GM12878 (cell line): ENCODE results near the gene FAR1. TPM values are rescaled to one million over a fixed set of nuclear protein-coding genes. Genes with fewer than 3 reads are reported as not detected.

Source experiments
- ATAC-seq: fragments of 200-7000 bp; cut with Tn5 transposase; 3 replicates; pipeline ENCODE4 v1.9.1; 2020; ENCODE audit warnings: mild to moderate bottlenecking, moderate library complexity
- BruUV-seq: library from RNA; stranded (reverse); fragments of 400-500 nt; replicated peaks from 2 replicates; lab custom pipeline; 2021; lab: Mats Ljungman, UMichigan
- CTCF ChIA-PET: fragments of 300-600 bp; sonication (Branson Sonifier 250); formaldehyde crosslinking; extraction: SDS; loops from one replicate; lab custom pipeline; 2021; ENCODE audit warnings: inconsistent platforms; lab: Yijun Ruan, JAX
- POLR2A ChIA-PET: fragments of 350-600 bp; formaldehyde crosslinking; extraction: SDS; loops from one replicate; lab custom pipeline; 2021; ENCODE audit warnings: inconsistent platforms; lab: Charles Lee
- RAD21 ChIA-PET: fragments of 300-600 bp; sonication (Branson Sonifier 250); formaldehyde crosslinking; loops from one replicate; lab custom pipeline; 2023; ENCODE audit warnings: antibody characterized with exemption; ENCODE audit not compliant: unreplicated experiment; lab: Charles Lee
- SMC1A ChIA-PET: fragments of 300-600 bp; sonication (Branson Sonifier 250); formaldehyde crosslinking; loops from one replicate; lab custom pipeline; 2023; ENCODE audit not compliant: unreplicated experiment, uncharacterized antibody; lab: Charles Lee
- DNase-seq: peaks from one replicate; pipeline ENCODE4 v3.0.0-alpha.2; 2011; ENCODE audit warnings: low read depth, low spot score
- FAIRE-seq: peaks from 3 replicates; lab custom pipeline; 2011; peaks lifted over from hg19 to GRCh38; lab: Jason Lieb, UNC
- H2AFZ ChIP-seq: 2 replicates; pipeline ENCODE4 v1.6.0; 2011; ENCODE audit warnings: low read depth, low read length, control low read depth; ENCODE audit not compliant: control insufficient read depth
- H3K27ac ChIP-seq: 2 replicates; pipeline ENCODE4 v1.5.1; 2011; ENCODE audit warnings: control low read depth; ENCODE audit not compliant: control insufficient read depth, insufficient read depth
- H3K27me3 ChIP-seq, 2 experiments: replicated peaks in 1 of 2; 2 replicates each; pipeline versions ENCODE4 v1.6.0 to v1.6.1; 2011; ENCODE audit warnings: low read length in 1 of 2; ENCODE audit not compliant: control insufficient read depth in 2 of 2, insufficient read depth in 2 of 2
- H3K36me3 ChIP-seq, 2 experiments: 2 replicates each; pipeline ENCODE4 v1.5.1; 2011; ENCODE audit warnings: low read length in 1 of 2; ENCODE audit not compliant: control insufficient read depth in 2 of 2, insufficient read depth in 2 of 2
- H3K4me1 ChIP-seq: 2 replicates; pipeline ENCODE4 v1.6.1; 2011; ENCODE audit warnings: mild to moderate bottlenecking, low read length, moderate library complexity, mixed read lengths; ENCODE audit not compliant: control insufficient read depth, insufficient read depth
- H3K4me2 ChIP-seq: 2 replicates; pipeline ENCODE4 v1.6.0; 2011; ENCODE audit warnings: control low read depth; ENCODE audit not compliant: control insufficient read depth, insufficient read depth
- H3K4me3 ChIP-seq: fragments of 200-600 bp; sonication (generic); 2 replicates; pipeline ENCODE4 v1.5.1; 2016
- H3K79me2 ChIP-seq: 2 replicates; pipeline ENCODE4 v1.6.0; 2011; ENCODE audit warnings: low read length; ENCODE audit not compliant: control insufficient read depth, insufficient read depth
- H3K9ac ChIP-seq: 2 replicates; pipeline ENCODE4 v1.8.0; 2011; ENCODE audit warnings: low read length, control low read depth, mixed read lengths; ENCODE audit not compliant: control insufficient read depth, insufficient read depth
- H3K9me3 ChIP-seq: replicated peaks from 3 replicates; pipeline ENCODE4 v1.5.1; 2011; ENCODE audit warnings: mild to moderate bottlenecking, low read length; ENCODE audit not compliant: control insufficient read depth, insufficient read depth
- H4K20me1 ChIP-seq: 2 replicates; pipeline ENCODE4 v1.6.0; 2011; ENCODE audit not compliant: control insufficient read depth, insufficient read depth
- BACH1 ChIP-seq: fragments of 450-650 bp; IDR thresholded peaks from 2 replicates; pipeline ENCODE4 v1.6.1; 2017; ENCODE audit warnings: mild to moderate bottlenecking, borderline replicate concordance
- CBX5 ChIP-seq: sonication (generic); IDR thresholded peaks from 2 replicates; pipeline ENCODE4 v1.6.1; 2016; ENCODE audit warnings: low read depth, moderate library complexity, mild to moderate bottlenecking, inconsistent platforms
- DPF2 ChIP-seq: fragments of 450-650 bp; IDR thresholded peaks from 2 replicates; pipeline ENCODE4 v1.6.1; 2017; ENCODE audit warnings: mild to moderate bottlenecking
- E4F1 ChIP-seq: fragments of 450-650 bp; IDR thresholded peaks from 2 replicates; pipeline ENCODE4 v1.6.1; 2018; ENCODE audit warnings: borderline replicate concordance, mild to moderate bottlenecking; ENCODE audit not compliant: partially characterized antibody
- GATAD2B ChIP-seq: fragments of 450-650 bp; conservative IDR thresholded peaks from 2 replicates; pipeline ENCODE4 v1.6.1; 2017; ENCODE audit warnings: low read depth, mild to moderate bottlenecking, moderate library complexity
- HDGF ChIP-seq: fragments of 450-650 bp; IDR thresholded peaks from 2 replicates; pipeline ENCODE4 v1.6.1; 2016; ENCODE audit warnings: antibody characterized with exemption
- JUNB ChIP-seq: IDR thresholded peaks from 2 replicates; pipeline ENCODE4 v1.6.1; 2016; ENCODE audit warnings: antibody characterized with exemption, mild to moderate bottlenecking
- KDM1A ChIP-seq: fragments of 200-600 bp; sonication (generic); IDR thresholded peaks from 2 replicates; pipeline ENCODE4 v1.6.1; 2016; ENCODE audit warnings: borderline replicate concordance
- LARP7 ChIP-seq: fragments of 450-650 bp; IDR thresholded peaks from 2 replicates; pipeline ENCODE4 v1.6.1; 2017; ENCODE audit warnings: mild to moderate bottlenecking
- MTA2 ChIP-seq: fragments of 450-650 bp; IDR thresholded peaks from 2 replicates; pipeline ENCODE4 v1.6.1; 2016; ENCODE audit warnings: low read depth, mild to moderate bottlenecking, moderate library complexity
- MXI1 ChIP-seq: fragments of 150-350 bp; IDR thresholded peaks from 2 replicates; pipeline ENCODE4 v1.6.1; 2011; ENCODE audit warnings: low read depth, mild to moderate bottlenecking, inconsistent platforms, low read length, improper control_type of control experiment
- NKRF ChIP-seq: fragments of 450-650 bp; conservative IDR thresholded peaks from 2 replicates; pipeline ENCODE4 v1.6.1; 2017; ENCODE audit warnings: mild to moderate bottlenecking, moderate library complexity
- NR2C1 ChIP-seq: fragments of 450-650 bp; IDR thresholded peaks from 2 replicates; pipeline ENCODE4 v1.6.1; 2017; ENCODE audit warnings: antibody characterized with exemption, mild to moderate bottlenecking, moderate library complexity
- NRF1 ChIP-seq: conservative IDR thresholded peaks from 2 replicates; pipeline ENCODE4 v1.6.1; 2011; ENCODE audit warnings: mild to moderate bottlenecking, low read depth, low read length, improper control_type of control experiment
- POU2F2 ChIP-seq: IDR thresholded peaks from 3 replicates; pipeline ENCODE4 v1.6.1; 2011; ENCODE audit warnings: low read depth, mild to moderate bottlenecking, low read length, borderline replicate concordance
- RB1 ChIP-seq: fragments of 450-650 bp; formaldehyde crosslinking; IDR thresholded peaks from 2 replicates; pipeline ENCODE4 v1.6.1; 2017; ENCODE audit warnings: mild to moderate bottlenecking, borderline replicate concordance
- RCOR1 ChIP-seq: conservative IDR thresholded peaks from 2 replicates; pipeline ENCODE4 v1.6.1; 2012; ENCODE audit warnings: low read depth, low read length, improper control_type of control experiment
- SMAD5 ChIP-seq: IDR thresholded peaks from 2 replicates; pipeline ENCODE4 v1.6.1; 2016; ENCODE audit warnings: antibody characterized with exemption, low read depth
- SMARCA5 ChIP-seq: fragments of 450-650 bp; IDR thresholded peaks from 2 replicates; pipeline ENCODE4 v1.6.1; 2017; ENCODE audit warnings: mild to moderate bottlenecking
- SREBF1 ChIP-seq: IDR thresholded peaks from 2 replicates; pipeline ENCODE4 v1.6.1; 2012; ENCODE audit warnings: mild to moderate bottlenecking, low read length
- TAF1 ChIP-seq: IDR thresholded peaks from 2 replicates; pipeline ENCODE4 v1.6.1; 2011; ENCODE audit warnings: mild to moderate bottlenecking, low read depth, low read length, borderline replicate concordance
- TBL1XR1 ChIP-seq: IDR thresholded peaks from 2 replicates; pipeline ENCODE4 v1.6.1; 2012; ENCODE audit warnings: low read depth, low read length, improper control_type of control experiment
- ZSCAN29 ChIP-seq: fragments of 450-650 bp; IDR thresholded peaks from 2 replicates; pipeline ENCODE4 v1.6.1; 2017; ENCODE audit warnings: mild to moderate bottlenecking, moderate library complexity
- ZZZ3 ChIP-seq: IDR thresholded peaks from 2 replicates; pipeline ENCODE4 v1.6.1; 2011; ENCODE audit warnings: low read depth; ENCODE audit not compliant: control insufficient read depth, insufficient read length
- WGBS: methylation state at CpG from one replicate; pipeline ENCODE4 v1.1.6; 2016; ENCODE audit warnings: low lambda C conversion rate; ENCODE audit not compliant: insufficient replicate concordance, insufficient coverage; ENCODE audit errors: missing lambda C conversion rate; 5-methylcytosine and 5-hydroxymethylcytosine counted together
- in situ Hi-C: fragments of 300-500 bp; cut with MboI; formaldehyde crosslinking; loops from 9 replicates; pipeline ENCODE4 v1.14.3; 2018; ENCODE audit warnings: mixed read lengths
- intact Hi-C: fragments of 100-400 bp; cut with micrococcal nuclease; formaldehyde crosslinking; loops from one replicate; pipeline ENCODE4 v1.14.2; 2022; ENCODE audit not compliant: unreplicated experiment
- polyA plus RNA-seq, 11 experiments: library from polyadenylated mRNA; depleted of rRNA in 4 of 11; unstranded in 6 of 11; stranded (reverse) in 5 of 11; fragments of >200 nt; fragmentation: Nextera tagmentation in 4 of 11; fragmentation: Illumina TruSeq in 1 of 11; extraction: Ambion mirVana in 4 of 11; extraction: Trizol in 1 of 11; gene quantifications; 1 replicate in 1 of 11; 2 replicates in 10 of 11; pipeline versions ENCODE4 v1.2.1 to v1.2.3, GENCODE V29; 2011 to 2016; ENCODE audit warnings: inconsistent platforms in 2 of 11, missing spikeins in 2 of 11, low read depth in 1 of 11
- total RNA-seq, 4 experiments: library from RNA; depleted of rRNA in 3 of 4; stranded (reverse); fragments of >200 nt in 3 of 4; fragmentation: Illumina TruSeq in 1 of 4; extraction: Trizol in 1 of 4; gene quantifications; 2 replicates each; pipeline versions ENCODE4 v1.2.1 to v1.2.3, GENCODE V29; 2013 to 2021

The FAR1 gene
- total and polyA plus RNA-seq, 10 of the 15 experiments (the other 5 are each of a cell fraction or from before 2014, with no cell fraction given), result 10.1 to 73.9 (median 30.8) TPM

- FAIRE-seq, result no peak
- BruUV-seq, result TSS peak; percentile 62
- TF ChIP-seq LARP7, result no peak
- TF ChIP-seq NRF1, result no peak
- TF ChIP-seq BACH1, result 0 out of 2 replicates have a peak, but pooled peaks have one; percentile 6
- TF ChIP-seq JUNB, result no peak
- no peak for TF ChIP-seq CBX5
- TF ChIP-seq MXI1, result peak; percentile 72
- no peak for TF ChIP-seq TBL1XR1
- no peak for TF ChIP-seq RCOR1
- no peak for TF ChIP-seq KDM1A
- no peak for TF ChIP-seq NR2C1
- no peak for TF ChIP-seq NKRF
- peak; percentile 82 for TF ChIP-seq HDGF
- TF ChIP-seq E4F1, result peak; percentile 26
- TF ChIP-seq POU2F2, result 0 out of 3 replicates have a peak, but pooled peaks have one; percentile 19
- no peak for TF ChIP-seq MTA2
- no peak for TF ChIP-seq SMAD5
- no peak for TF ChIP-seq RB1
- 0 out of 2 replicates have a peak, but pooled peaks have one; percentile 43 for TF ChIP-seq SMARCA5
- no peak for TF ChIP-seq ZSCAN29
- TF ChIP-seq TAF1, result no peak
- TF ChIP-seq DPF2, result no peak
- TF ChIP-seq ZZZ3, result no peak
- no peak for TF ChIP-seq SREBF1
- TF ChIP-seq GATAD2B, result 0 out of 2 replicates have a peak, but pooled peaks have one; percentile 11
Measured at GRCh38 chr11:13668957-13669521, 571 bp downstream of the FAR1 start.

More at GRCh38 chr11:13668957-13669521, 571 bp downstream of the FAR1 start:
- Histone ChIP-seq H3K4me2 (peak overlapping the region; percentile 38), H3K4me1 (peaks cover 19% of the 10 kb centered on the region), H3K9ac (peak overlapping the region; percentile 74), H3K27ac (peak overlapping the region; percentile 81), H3K79me2 (peaks cover 54% of the 10 kb centered on the region), H3K9me3 (no peaks in the 10 kb centered on the region; the same call in 2 of the 3 replicates), H3K4me3 (peak overlapping the region; percentile 69), H3K27me3 (no peaks in the 10 kb centered on the region), H4K20me1 (no peaks in the 10 kb centered on the region), H2AFZ (peak overlapping the region; percentile 50; the same call in 1 of the 2 replicates), H3K36me3 (no peaks in the 10 kb centered on the region)
- WGBS, result 2% methylated on average over 18 of the region's 33 CpGs
- in situ Hi-C loops (no loop called here), intact Hi-C loops (loop anchor here (5.0 to 10.0 kb wide), 2 partner anchors 207 to 334 kb away; partner anchors contain the start of gene BTBD10)
- SMC1A ChIA-PET, result interaction anchor here (1.0 kb wide), 1 partner anchor 12 kb away, joined by 3 read pairs; no protein-coding TSS in a partner anchor
- RAD21 ChIA-PET, result no interaction called here
- ATAC-seq (peak; percentile 42), DNase-seq (no peak)
- POLR2A ChIA-PET, result interaction anchor here (0.6 to 1.9 kb wide), 2 partner anchors 12 to 640 kb away, joined by 3 to 8 read pairs; no protein-coding TSS in a partner anchor
- CTCF ChIA-PET, result no interaction called here
